ENCODE results near the gene ATG4A.

The ATG4A gene

DNA sequence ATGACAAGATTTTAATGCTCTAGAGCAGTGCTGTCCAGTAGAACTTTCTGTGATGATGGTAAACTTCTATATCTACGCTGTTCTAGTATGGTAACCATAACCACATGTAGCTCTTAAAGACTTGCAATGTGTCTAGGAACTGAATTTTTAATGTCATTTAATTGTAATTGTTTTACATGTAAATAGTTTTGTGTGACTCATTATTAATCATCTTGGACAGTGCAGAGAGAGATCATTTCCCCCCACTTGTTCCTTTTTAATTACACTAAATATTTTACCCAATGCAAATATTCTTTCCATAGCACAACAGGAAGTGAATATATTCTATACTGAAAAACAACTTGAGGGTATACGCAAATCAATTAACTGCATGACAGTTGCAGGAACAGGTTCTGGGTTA, 5.8 kb downstream of the ATG4A start:
- Histone ChIP-seq H4K8ac (ENCODE audit: low read depth, low read length) (no peak overlapping the region), H3K79me2 (ENCODE audit: control insufficient read depth, insufficient read depth, low read length) (no peaks in the 10 kb centered on the region), H3K27me3 (ENCODE audit: insufficient read depth, low read length, poor library complexity) (no peaks in the 10 kb centered on the region), H2BK15ac (replicated peaks; ENCODE audit: low read depth) (no peak overlapping the region), H3K4me1 (ENCODE audit: control insufficient read depth, low read depth, low read length) (no peaks in the 10 kb centered on the region), H3K9ac (ENCODE audit: low read length) (no peak overlapping the region), H3K79me1 (ENCODE audit: low read length) (no peaks in the 10 kb centered on the region), H3K4me2 (ENCODE audit: low read length) (no peak overlapping the region), H3K4me3 (ENCODE audit: low read length) (no peak overlapping the region), H4K5ac (ENCODE audit: low read length) (no peak overlapping the region), H3K27ac (ENCODE audit: low read depth, low read length) (no peak overlapping the region), H2AK5ac (ENCODE audit: low read length) (no peak overlapping the region), H2BK5ac (ENCODE audit: low read length) (no peak overlapping the region), H2BK120ac (ENCODE audit: low read depth, low read length) (no peak overlapping the region), H3K18ac (ENCODE audit: low read length) (no peak overlapping the region), H3K4ac (ENCODE audit: low read depth, low read length) (no peak overlapping the region), H3K36me3 (ENCODE audit: control insufficient read depth, insufficient read depth, low read length) (no peaks in the 10 kb centered on the region), H3K56ac (ENCODE audit: low read length) (no peak overlapping the region), H3K23ac (ENCODE audit: low read length) (no peak overlapping the region)
- WGBS (ENCODE audit: extremely low coverage, insufficient coverage, low lambda C conversion rate), result no CpG with 5 or more reads among the region's 2 CpGs
- no peak for DNase-seq

DNA sequence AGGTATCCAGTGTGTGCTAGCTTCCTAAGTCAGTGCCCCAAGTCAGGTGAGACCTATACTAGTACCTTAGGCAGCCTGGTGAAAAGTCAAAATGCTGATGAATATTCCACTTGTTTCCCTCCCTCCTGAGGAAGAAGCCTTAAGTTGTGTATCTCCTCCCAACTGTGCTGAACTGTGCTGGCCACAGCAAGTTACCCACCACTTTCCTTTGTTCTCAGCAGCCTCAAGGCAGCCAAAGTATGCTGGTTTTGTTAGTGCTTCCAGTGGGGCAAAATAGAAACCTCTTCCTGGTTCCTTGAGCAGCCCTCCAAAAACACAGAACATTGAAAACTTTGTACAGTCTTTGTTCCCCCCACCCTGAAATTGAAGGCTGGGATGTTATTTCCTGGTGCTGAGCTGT, 13.9 kb downstream of the ATG4A start:
- no peak overlapping the region for H3K18ac ChIP-seq (ENCODE audit: low read length)
- H2BK120ac ChIP-seq (ENCODE audit: low read depth, low read length), result no peak overlapping the region
- H3K56ac ChIP-seq (ENCODE audit: low read length), result no peak overlapping the region
- H3K4ac ChIP-seq (ENCODE audit: low read depth, low read length), result no peak overlapping the region
- no peaks in the 10 kb centered on the region for H3K4me1 ChIP-seq (ENCODE audit: control insufficient read depth, low read depth, low read length)
- no peaks in the 10 kb centered on the region for H3K36me3 ChIP-seq (ENCODE audit: control insufficient read depth, insufficient read depth, low read length)
- H2AK5ac ChIP-seq (ENCODE audit: low read length), result no peak overlapping the region
- no peak overlapping the region for H3K4me3 ChIP-seq (ENCODE audit: low read length)
- no peak overlapping the region for H3K23ac ChIP-seq (ENCODE audit: low read length)
- H3K79me1 ChIP-seq (ENCODE audit: low read length), result no peaks in the 10 kb centered on the region
- H3K9ac ChIP-seq (ENCODE audit: low read length), result no peak overlapping the region
- DNase-seq, result no peak
- no peaks in the 10 kb centered on the region for H3K79me2 ChIP-seq (ENCODE audit: control insufficient read depth, insufficient read depth, low read length)
- H3K27me3 ChIP-seq (ENCODE audit: insufficient read depth, low read length, poor library complexity), result no peaks in the 10 kb centered on the region
- H2BK15ac ChIP-seq (replicated peaks; ENCODE audit: low read depth), result no peak overlapping the region
- no peak overlapping the region for H4K8ac ChIP-seq (ENCODE audit: low read depth, low read length)
- no peak overlapping the region for H3K4me2 ChIP-seq (ENCODE audit: low read length)
- no peak overlapping the region for H3K27ac ChIP-seq (ENCODE audit: low read depth, low read length)
- H2BK5ac ChIP-seq (ENCODE audit: low read length), result no peak overlapping the region
- H4K5ac ChIP-seq (ENCODE audit: low read length), result no peak overlapping the region

GRCh38 chrX:108114541-108114940, 23.0 kb downstream of the ATG4A start:
- Histone ChIP-seq H2AK5ac (ENCODE audit: low read length) (no peak overlapping the region), H3K23ac (ENCODE audit: low read length) (no peak overlapping the region), H3K4me3 (ENCODE audit: low read length) (no peak overlapping the region), H4K8ac (ENCODE audit: low read depth, low read length) (no peak overlapping the region), H3K9ac (ENCODE audit: low read length) (no peak overlapping the region), H3K56ac (ENCODE audit: low read length) (no peak overlapping the region), H3K4me1 (ENCODE audit: control insufficient read depth, low read depth, low read length) (no peaks in the 10 kb centered on the region), H3K27me3 (ENCODE audit: insufficient read depth, low read length, poor library complexity) (no peaks in the 10 kb centered on the region), H2BK120ac (ENCODE audit: low read depth, low read length) (no peak overlapping the region), H2BK5ac (ENCODE audit: low read length) (no peak overlapping the region), H2BK15ac (replicated peaks; ENCODE audit: low read depth) (no peak overlapping the region), H3K4me2 (ENCODE audit: low read length) (no peak overlapping the region), H3K18ac (ENCODE audit: low read length) (no peak overlapping the region), H3K79me2 (ENCODE audit: control insufficient read depth, insufficient read depth, low read length) (no peaks in the 10 kb centered on the region), H3K4ac (ENCODE audit: low read depth, low read length) (no peak overlapping the region), H3K27ac (ENCODE audit: low read depth, low read length) (no peak overlapping the region), H3K36me3 (ENCODE audit: control insufficient read depth, insufficient read depth, low read length) (no peaks in the 10 kb centered on the region), H3K79me1 (ENCODE audit: low read length) (no peaks in the 10 kb centered on the region), H4K5ac (ENCODE audit: low read length) (no peak overlapping the region)
- no peak for DNase-seq

GRCh38 chrX:108117988-108118387, 26.4 kb downstream of the ATG4A start:
- no CpG with 5 or more reads among the region's 3 CpGs for WGBS (ENCODE audit: extremely low coverage, insufficient coverage, low lambda C conversion rate)

DNA sequence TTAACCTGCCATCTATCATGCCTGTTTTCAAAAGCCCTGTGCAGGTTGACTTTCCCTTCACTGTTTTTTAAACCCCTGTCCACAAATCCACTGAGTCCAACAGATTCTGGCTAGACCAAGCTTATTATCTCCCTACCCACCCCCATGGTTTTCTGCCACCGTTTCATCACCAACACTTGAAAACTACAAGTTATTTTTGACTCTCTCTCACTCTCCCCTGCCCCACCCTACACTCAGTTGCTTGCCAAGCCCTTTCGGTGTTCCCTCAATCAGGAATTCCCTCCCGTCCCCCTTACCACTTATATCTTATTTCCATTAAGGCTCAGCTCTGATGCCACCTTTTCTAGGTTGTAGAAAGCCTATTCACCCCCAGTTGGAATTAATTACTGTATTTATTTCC, 29.7 kb downstream of the ATG4A start:
- Histone ChIP-seq H2BK5ac (ENCODE audit: low read length) (no peak overlapping the region), H4K5ac (ENCODE audit: low read length) (no peak overlapping the region), H3K4ac (ENCODE audit: low read depth, low read length) (no peak overlapping the region), H3K79me2 (ENCODE audit: control insufficient read depth, insufficient read depth, low read length) (no peaks in the 10 kb centered on the region), H4K8ac (ENCODE audit: low read depth, low read length) (no peak overlapping the region), H3K4me2 (ENCODE audit: low read length) (no peak overlapping the region), H3K18ac (ENCODE audit: low read length) (no peak overlapping the region), H3K36me3 (ENCODE audit: control insufficient read depth, insufficient read depth, low read length) (no peaks in the 10 kb centered on the region), H3K23ac (ENCODE audit: low read length) (no peak overlapping the region), H3K9ac (ENCODE audit: low read length) (no peak overlapping the region), H2BK120ac (ENCODE audit: low read depth, low read length) (no peak overlapping the region), H3K27ac (ENCODE audit: low read depth, low read length) (no peak overlapping the region), H3K79me1 (ENCODE audit: low read length) (no peaks in the 10 kb centered on the region), H2AK5ac (ENCODE audit: low read length) (no peak overlapping the region), H3K4me3 (ENCODE audit: low read length) (no peak overlapping the region), H3K56ac (ENCODE audit: low read length) (no peak overlapping the region), H2BK15ac (replicated peaks; ENCODE audit: low read depth) (no peak overlapping the region), H3K27me3 (ENCODE audit: insufficient read depth, low read length, poor library complexity) (no peaks in the 10 kb centered on the region), H3K4me1 (ENCODE audit: control insufficient read depth, low read depth, low read length) (no peaks in the 10 kb centered on the region)
- DNase-seq, result no peak
- WGBS (ENCODE audit: extremely low coverage, insufficient coverage, low lambda C conversion rate), result no CpG with 5 or more reads among the region's 3 CpGs

More at GRCh38 chrX:108117988-108118387, 26.4 kb downstream of the ATG4A start:
- Histone ChIP-seq H4K5ac (ENCODE audit: low read length) (no peak overlapping the region), H4K8ac (ENCODE audit: low read depth, low read length) (no peak overlapping the region), H3K27ac (ENCODE audit: low read depth, low read length) (no peak overlapping the region), H3K18ac (ENCODE audit: low read length) (no peak overlapping the region), H3K4me3 (ENCODE audit: low read length) (no peak overlapping the region), H2BK15ac (replicated peaks; ENCODE audit: low read depth) (no peak overlapping the region), H3K36me3 (ENCODE audit: control insufficient read depth, insufficient read depth, low read length) (no peaks in the 10 kb centered on the region), H3K23ac (ENCODE audit: low read length) (no peak overlapping the region), H3K79me2 (ENCODE audit: control insufficient read depth, insufficient read depth, low read length) (no peaks in the 10 kb centered on the region), H3K27me3 (ENCODE audit: insufficient read depth, low read length, poor library complexity) (no peaks in the 10 kb centered on the region), H3K4me2 (ENCODE audit: low read length) (no peak overlapping the region), H2AK5ac (ENCODE audit: low read length) (no peak overlapping the region), H3K9ac (ENCODE audit: low read length) (no peak overlapping the region), H3K56ac (ENCODE audit: low read length) (no peak overlapping the region), H2BK120ac (ENCODE audit: low read depth, low read length) (no peak overlapping the region), H3K4me1 (ENCODE audit: control insufficient read depth, low read depth, low read length) (no peaks in the 10 kb centered on the region), H3K79me1 (ENCODE audit: low read length) (no peaks in the 10 kb centered on the region), H2BK5ac (ENCODE audit: low read length) (no peak overlapping the region), H3K4ac (ENCODE audit: low read depth, low read length) (no peak overlapping the region)
- DNase-seq, result no peak

DNA sequence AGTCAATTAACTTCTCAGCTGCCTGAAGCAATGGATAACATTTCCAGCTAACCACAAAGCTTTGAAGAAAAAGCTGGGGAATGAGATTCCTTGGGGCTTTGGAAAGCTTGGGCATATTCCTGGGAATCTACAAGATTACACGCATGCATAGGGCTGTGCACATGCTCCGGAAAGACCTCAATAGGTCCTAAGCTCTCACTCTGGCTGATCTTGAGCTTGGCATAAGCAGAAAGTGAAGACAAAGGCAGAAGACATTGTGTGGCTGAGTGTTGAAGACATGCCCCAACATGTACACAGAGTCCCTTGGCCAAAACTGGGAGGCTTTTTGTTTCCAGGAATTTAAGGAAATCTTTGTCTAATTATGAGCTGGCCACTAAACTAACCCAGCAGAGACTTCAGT, 31.2 kb downstream of the ATG4A start:
- DNase-seq, result no peak
- Histone ChIP-seq H2BK15ac (replicated peaks; ENCODE audit: low read depth) (no peak overlapping the region), H3K4ac (ENCODE audit: low read depth, low read length) (peak overlapping the region; percentile 12), H3K23ac (ENCODE audit: low read length) (no peak overlapping the region), H3K79me1 (ENCODE audit: low read length) (no peaks in the 10 kb centered on the region), H3K36me3 (ENCODE audit: control insufficient read depth, insufficient read depth, low read length) (no peaks in the 10 kb centered on the region), H2BK120ac (ENCODE audit: low read depth, low read length) (peak overlapping the region; percentile 28), H3K18ac (ENCODE audit: low read length) (no peak overlapping the region), H3K27ac (ENCODE audit: low read depth, low read length) (no peak overlapping the region), H3K4me1 (ENCODE audit: control insufficient read depth, low read depth, low read length) (no peaks in the 10 kb centered on the region), H3K4me3 (ENCODE audit: low read length) (no peak overlapping the region), H4K8ac (ENCODE audit: low read depth, low read length) (no peak overlapping the region), H3K9ac (ENCODE audit: low read length) (no peak overlapping the region), H2AK5ac (ENCODE audit: low read length) (no peak overlapping the region), H3K27me3 (ENCODE audit: insufficient read depth, low read length, poor library complexity) (no peaks in the 10 kb centered on the region), H4K5ac (ENCODE audit: low read length) (no peak overlapping the region), H3K56ac (ENCODE audit: low read length) (no peak overlapping the region), H3K4me2 (ENCODE audit: low read length) (no peak overlapping the region), H2BK5ac (ENCODE audit: low read length) (no peak overlapping the region), H3K79me2 (ENCODE audit: control insufficient read depth, insufficient read depth, low read length) (no peaks in the 10 kb centered on the region)
- no CpG with 5 or more reads among the region's 2 CpGs for WGBS (ENCODE audit: extremely low coverage, insufficient coverage, low lambda C conversion rate)

Data from mesendoderm (in vitro differentiated cells).